Osteoblast (primary cell): Measurements from ENCODE around the gene KIF12. TPM values are rescaled to one million over a fixed set of nuclear protein-coding genes. Genes with fewer than 3 reads are reported as not detected.

Source experiments
- DNase-seq: peaks from one replicate; pipeline ENCODE4 v3.0.0; 2011; ENCODE audit warnings: low spot score, mixed read lengths; ENCODE audit not compliant: insufficient read length; ENCODE audit errors: missing footprints
- H2AFZ ChIP-seq: 2 replicates; pipeline ENCODE4 v1.6.0; 2011; ENCODE audit warnings: mild to moderate bottlenecking, low read length
- H3K27ac ChIP-seq: 2 replicates; pipeline ENCODE4 v1.5.1; 2011; ENCODE audit warnings: mild to moderate bottlenecking, low read depth, low read length, moderate library complexity
- H3K27me3 ChIP-seq: 2 replicates; pipeline ENCODE4 v1.6.0; 2012; ENCODE audit warnings: mild to moderate bottlenecking, control low read depth, inconsistent platforms, low read length, moderate library complexity; ENCODE audit not compliant: insufficient read depth
- H3K36me3 ChIP-seq: 2 replicates; pipeline ENCODE4 v1.5.1; 2011; ENCODE audit warnings: mild to moderate bottlenecking, low read length, control low read depth, moderate library complexity; ENCODE audit not compliant: insufficient read depth
- H3K4me1 ChIP-seq: 2 replicates; pipeline ENCODE4 v1.5.1; 2011; ENCODE audit warnings: mild to moderate bottlenecking, low read length, control low read depth, moderate library complexity; ENCODE audit not compliant: insufficient read depth
- H3K4me2 ChIP-seq: 2 replicates; pipeline ENCODE4 v1.6.0; 2011; ENCODE audit warnings: mild to moderate bottlenecking, low read length; ENCODE audit not compliant: insufficient read depth
- H3K4me3 ChIP-seq: fragments of 200-600 bp; sonication (generic); 3 replicates; pipeline ENCODE4 v1.5.1; 2012; ENCODE audit warnings: mild to moderate bottlenecking, low read length, inconsistent platforms; ENCODE audit not compliant: insufficient read depth
- H3K79me2 ChIP-seq: 2 replicates; pipeline ENCODE4 v1.6.0; 2012; ENCODE audit warnings: mild to moderate bottlenecking, low read length, control low read depth, inconsistent platforms; ENCODE audit not compliant: insufficient read depth
- H3K9me3 ChIP-seq: 2 replicates; pipeline ENCODE4 v1.5.1; 2011; ENCODE audit warnings: low read depth, low read length, control low read depth
- H4K20me1 ChIP-seq: 2 replicates; pipeline ENCODE4 v1.6.0; 2012; ENCODE audit warnings: mild to moderate bottlenecking, low read length, control low read depth; ENCODE audit not compliant: insufficient read depth
- total RNA-seq: library from RNA; depleted of rRNA; stranded (reverse); fragments of >200 nt; gene quantifications from 2 replicates; pipeline ENCODE4 v1.2.3, GENCODE V29; 2012
- TF ChIP-seq, protein P1 (sequence below): IDR thresholded peaks from 2 replicates; pipeline ENCODE4 v1.5.1; 2011; ENCODE audit warnings: mild to moderate bottlenecking, low read depth, low read length, moderate library complexity; ENCODE audit errors: extremely low read depth

KIF12 gene
- total RNA-seq, 1 donor: not detected

- Histone ChIP-seq H3K4me2 (no peak overlapping the region), H3K27me3 (peaks cover 16% of the 10 kb centered on the region), H3K9me3 (peaks cover 7% of the 10 kb centered on the region), H4K20me1 (no peaks in the 10 kb centered on the region), H3K36me3 (no peaks in the 10 kb centered on the region), H2AFZ (no peak overlapping the region), H3K79me2 (no peaks in the 10 kb centered on the region), H3K4me1 (peaks cover 14% of the 10 kb centered on the region), H3K27ac (no peak overlapping the region), H3K4me3 (no peak overlapping the region)
- TF ChIP-seq, protein P1, sequence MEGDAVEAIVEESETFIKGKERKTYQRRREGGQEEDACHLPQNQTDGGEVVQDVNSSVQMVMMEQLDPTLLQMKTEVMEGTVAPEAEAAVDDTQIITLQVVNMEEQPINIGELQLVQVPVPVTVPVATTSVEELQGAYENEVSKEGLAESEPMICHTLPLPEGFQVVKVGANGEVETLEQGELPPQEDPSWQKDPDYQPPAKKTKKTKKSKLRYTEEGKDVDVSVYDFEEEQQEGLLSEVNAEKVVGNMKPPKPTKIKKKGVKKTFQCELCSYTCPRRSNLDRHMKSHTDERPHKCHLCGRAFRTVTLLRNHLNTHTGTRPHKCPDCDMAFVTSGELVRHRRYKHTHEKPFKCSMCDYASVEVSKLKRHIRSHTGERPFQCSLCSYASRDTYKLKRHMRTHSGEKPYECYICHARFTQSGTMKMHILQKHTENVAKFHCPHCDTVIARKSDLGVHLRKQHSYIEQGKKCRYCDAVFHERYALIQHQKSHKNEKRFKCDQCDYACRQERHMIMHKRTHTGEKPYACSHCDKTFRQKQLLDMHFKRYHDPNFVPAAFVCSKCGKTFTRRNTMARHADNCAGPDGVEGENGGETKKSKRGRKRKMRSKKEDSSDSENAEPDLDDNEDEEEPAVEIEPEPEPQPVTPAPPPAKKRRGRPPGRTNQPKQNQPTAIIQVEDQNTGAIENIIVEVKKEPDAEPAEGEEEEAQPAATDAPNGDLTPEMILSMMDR: no peak
- peak; percentile 71 for DNase-seq
Measured at GRCh38 chr9:114125476-114126013, 26.5 kb upstream of the KIF12 start.

GRCh38 chr9:114124666-114125475 lies 25.8 kb upstream of the KIF12 start:
- TF ChIP-seq, protein P1: no peak
- Histone ChIP-seq H3K36me3 (no peaks in the 10 kb centered on the region), H3K4me1 (peaks cover 14% of the 10 kb centered on the region), H3K79me2 (no peaks in the 10 kb centered on the region), H3K27ac (no peak overlapping the region), H2AFZ (no peak overlapping the region), H3K27me3 (peaks cover 10% of the 10 kb centered on the region), H3K9me3 (peaks cover 7% of the 10 kb centered on the region), H3K4me3 (no peak overlapping the region), H4K20me1 (no peaks in the 10 kb centered on the region), H3K4me2 (no peak overlapping the region)
- DNase-seq: peak; percentile 39

DNA sequence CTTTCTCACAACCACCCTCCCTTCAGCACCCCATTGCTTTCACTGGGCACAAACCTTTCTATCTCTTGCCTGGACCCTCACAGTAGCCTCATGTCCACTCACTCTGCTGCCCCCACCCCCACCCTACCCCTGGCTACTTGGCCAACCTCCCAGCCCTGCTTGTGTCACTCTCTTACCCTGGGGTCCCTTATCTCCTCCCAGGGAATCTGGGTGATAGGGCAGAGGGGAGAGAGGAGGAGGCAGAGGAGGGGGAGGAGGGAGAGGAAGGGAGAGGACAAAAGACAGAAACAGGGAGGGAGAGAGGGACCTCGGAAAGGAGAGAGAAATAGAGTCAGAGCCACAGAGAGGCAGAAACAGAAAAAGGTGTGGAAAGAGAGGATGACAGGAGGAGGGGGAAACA lies 25.0 kb upstream of the KIF12 start:
- Histone ChIP-seq H3K4me2 (no peak overlapping the region), H3K9me3 (peaks cover 7% of the 10 kb centered on the region), H4K20me1 (no peaks in the 10 kb centered on the region), H3K4me3 (no peak overlapping the region), H2AFZ (no peak overlapping the region), H3K27ac (no peak overlapping the region), H3K4me1 (peaks cover 14% of the 10 kb centered on the region), H3K79me2 (no peaks in the 10 kb centered on the region), H3K27me3 (peaks cover 11% of the 10 kb centered on the region), H3K36me3 (no peaks in the 10 kb centered on the region)
- peak; percentile 39 for DNase-seq
- TF ChIP-seq, protein P1: no peak

DNA sequence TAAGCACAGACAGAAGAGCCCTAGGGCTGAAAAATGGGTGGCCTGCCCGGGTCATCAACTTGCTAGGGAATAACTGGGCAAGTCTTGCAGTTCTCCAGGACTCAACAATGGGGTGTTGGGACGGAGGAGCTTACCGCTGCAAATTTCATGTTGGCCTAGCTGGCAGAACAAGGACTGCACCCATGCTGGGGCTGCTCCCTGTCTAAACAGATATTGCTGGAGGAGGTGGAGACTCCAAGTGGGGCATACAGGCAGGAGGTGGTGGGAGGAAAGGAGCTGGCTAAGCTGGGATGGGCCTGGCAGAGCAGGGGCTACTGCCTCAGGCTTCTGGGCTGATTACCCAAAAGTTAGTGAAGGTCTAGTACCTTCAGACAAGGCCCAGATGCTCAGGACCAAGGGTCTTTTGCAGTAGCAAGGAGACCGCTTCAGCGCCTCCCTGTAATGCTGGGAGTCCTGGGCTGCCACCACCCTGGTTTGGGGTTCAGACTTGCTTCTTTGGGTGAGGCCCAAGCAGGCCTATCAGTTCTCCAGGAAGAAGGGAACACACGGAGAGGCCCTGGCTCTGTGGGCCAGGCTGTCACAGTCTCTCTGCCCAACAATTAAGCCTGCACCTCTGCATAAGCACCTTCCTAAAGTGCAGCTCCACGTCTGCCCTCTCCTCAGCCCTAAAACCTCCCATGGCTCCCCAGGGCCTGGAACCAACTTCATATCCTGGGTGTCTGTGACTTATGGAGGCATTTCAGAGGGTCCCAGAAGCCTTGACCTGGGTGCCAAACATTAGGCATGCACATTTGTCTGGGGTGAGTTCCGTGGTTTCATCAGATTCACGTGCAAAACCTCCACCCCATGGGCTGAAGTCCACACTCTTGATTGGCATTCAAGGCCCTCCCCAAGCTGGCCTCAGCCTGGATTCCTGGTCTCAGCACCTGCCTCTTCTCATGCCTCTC lies 24.2 kb upstream of the KIF12 start:
- H3K27me3 ChIP-seq: peaks cover 15% of the 10 kb centered on the region
- peak; percentile 52 for DNase-seq

More for the DNA sequence above, 24.2 kb upstream of the KIF12 start:
- TF ChIP-seq, protein P1: no peak
- Histone ChIP-seq H3K4me2 (no peak overlapping the region), H3K9me3 (peaks cover 7% of the 10 kb centered on the region), H3K79me2 (no peaks in the 10 kb centered on the region), H3K27ac (no peak overlapping the region), H2AFZ (no peak overlapping the region), H3K4me3 (no peak overlapping the region), H3K36me3 (no peaks in the 10 kb centered on the region), H4K20me1 (no peaks in the 10 kb centered on the region), H3K4me1 (peaks cover 14% of the 10 kb centered on the region)
